ENCODE data around the gene PPP2R5B.

DNA sequence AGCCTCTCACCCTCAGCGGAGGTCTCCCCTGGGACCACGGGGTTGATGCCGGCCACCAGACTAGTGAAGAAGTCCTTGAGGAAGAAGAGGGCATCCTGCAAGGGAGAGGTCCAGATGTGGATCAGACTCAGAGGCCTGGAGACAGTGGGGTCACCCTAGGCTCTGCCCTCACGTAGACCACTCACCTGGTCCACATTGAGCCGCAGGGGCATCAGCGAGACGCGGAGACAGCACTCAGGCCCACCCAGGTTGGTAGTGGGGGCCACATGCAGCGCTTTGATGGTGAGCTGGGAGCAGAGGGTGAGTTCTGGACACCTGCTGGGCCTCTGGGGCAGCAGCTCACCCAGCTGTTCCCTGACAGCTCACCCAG lies 26.4 kb upstream of the PPP2R5B start:
- TF ChIP-seq, protein P1, sequence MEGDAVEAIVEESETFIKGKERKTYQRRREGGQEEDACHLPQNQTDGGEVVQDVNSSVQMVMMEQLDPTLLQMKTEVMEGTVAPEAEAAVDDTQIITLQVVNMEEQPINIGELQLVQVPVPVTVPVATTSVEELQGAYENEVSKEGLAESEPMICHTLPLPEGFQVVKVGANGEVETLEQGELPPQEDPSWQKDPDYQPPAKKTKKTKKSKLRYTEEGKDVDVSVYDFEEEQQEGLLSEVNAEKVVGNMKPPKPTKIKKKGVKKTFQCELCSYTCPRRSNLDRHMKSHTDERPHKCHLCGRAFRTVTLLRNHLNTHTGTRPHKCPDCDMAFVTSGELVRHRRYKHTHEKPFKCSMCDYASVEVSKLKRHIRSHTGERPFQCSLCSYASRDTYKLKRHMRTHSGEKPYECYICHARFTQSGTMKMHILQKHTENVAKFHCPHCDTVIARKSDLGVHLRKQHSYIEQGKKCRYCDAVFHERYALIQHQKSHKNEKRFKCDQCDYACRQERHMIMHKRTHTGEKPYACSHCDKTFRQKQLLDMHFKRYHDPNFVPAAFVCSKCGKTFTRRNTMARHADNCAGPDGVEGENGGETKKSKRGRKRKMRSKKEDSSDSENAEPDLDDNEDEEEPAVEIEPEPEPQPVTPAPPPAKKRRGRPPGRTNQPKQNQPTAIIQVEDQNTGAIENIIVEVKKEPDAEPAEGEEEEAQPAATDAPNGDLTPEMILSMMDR (IDR thresholded peaks at IDR 0.05): no peak
- TF ChIP-seq POLR2A (IDR thresholded peaks at IDR 0.05) (no peak), POLR2AphosphoS5 (IDR thresholded peaks at IDR 0.05; ENCODE audit: insufficient read depth in 1 of 2, low read depth in 1 of 2) (no peak)
